GM18951 (cell line): ENCODE data around the gene SMIM29.

Source experiments
- POLR2A ChIP-seq: IDR thresholded peaks from 4 replicates; pipeline ENCODE4 v1.6.1; 2011; ENCODE audit warnings: mild to moderate bottlenecking; ENCODE audit not compliant: insufficient read length, insufficient read depth; ENCODE audit errors: extremely low read depth
- in situ Hi-C: fragments of 300-500 bp; cut with MboI; formaldehyde crosslinking; loops from one replicate; pipeline ENCODE4 v1.12.0; 2022; ENCODE audit warnings: low sequenced_read_pairs, mixed read lengths, inconsistent platforms; ENCODE audit not compliant: unreplicated experiment

The SMIM29 gene

DNA sequence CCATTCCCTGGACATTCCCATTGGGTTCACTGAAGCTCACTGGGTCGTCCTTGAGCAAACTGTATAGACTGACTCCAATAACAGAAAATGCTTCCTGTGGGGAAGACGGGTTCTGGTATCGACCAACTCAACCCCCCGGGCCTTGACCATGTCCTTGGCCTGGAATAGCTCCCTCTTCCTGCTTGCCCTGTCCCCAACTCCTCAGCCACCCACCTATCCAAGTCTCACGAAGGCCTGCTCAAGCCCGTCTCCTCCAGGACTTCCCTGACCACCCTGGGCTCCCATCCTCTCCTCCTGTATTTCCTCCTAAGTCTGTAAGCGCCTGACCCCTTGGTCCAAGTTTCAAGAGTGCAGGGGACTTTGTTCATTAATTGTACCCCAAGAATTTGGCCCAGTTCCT is 14.9 kb downstream of the SMIM29 start:
- TF ChIP-seq POLR2A = no peak

GRCh38 chr6:34232901-34233300 is 15.9 kb downstream of the SMIM29 start:
- in situ Hi-C loops = no loop called here
- TF ChIP-seq POLR2A = no peak

More for the DNA sequence above, 14.9 kb downstream of the SMIM29 start:
- in situ Hi-C loops = no loop called here

DNA sequence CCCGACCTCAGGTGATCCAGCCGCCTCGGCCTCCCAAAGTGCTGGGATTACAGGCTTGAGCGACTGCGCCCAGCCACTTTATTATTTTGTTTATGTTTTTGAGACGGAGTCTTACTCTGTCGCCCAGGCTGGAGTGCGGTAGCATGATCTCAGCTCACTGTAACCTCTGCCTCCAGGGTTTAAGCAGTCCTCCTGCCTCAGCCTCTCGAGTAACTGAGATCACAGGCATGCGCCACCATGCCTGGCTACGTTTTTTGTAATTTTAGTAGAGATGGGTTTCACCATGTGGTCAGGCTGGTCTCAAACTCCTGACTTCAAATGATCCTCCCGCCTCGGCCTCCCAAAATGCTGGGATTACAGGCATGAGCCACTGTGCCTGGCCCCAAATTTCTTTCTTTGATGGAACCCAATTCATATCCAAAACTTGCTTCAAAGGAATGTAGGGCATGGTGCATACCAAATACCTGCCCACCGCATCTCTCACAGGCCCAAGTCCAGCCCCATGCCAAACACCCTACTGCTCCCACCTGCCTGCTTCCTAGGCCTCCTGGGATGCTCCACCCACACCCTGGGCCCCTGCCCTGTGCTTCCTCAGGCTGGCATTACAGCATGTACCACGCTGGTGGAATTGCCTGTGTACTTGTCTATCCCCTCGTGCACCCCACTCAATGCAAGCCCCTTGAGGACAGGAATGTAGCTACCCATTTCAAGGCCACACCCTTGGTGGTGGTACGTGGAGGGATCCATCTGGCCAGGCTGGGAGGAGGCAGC is 17.1 kb downstream of the SMIM29 start:
- in situ Hi-C loops = no loop called here
- no peak for TF ChIP-seq POLR2A

- in situ Hi-C loops = no loop called here
- no peak for TF ChIP-seq POLR2A
These were observed 18.0 kb downstream of the SMIM29 start for GRCh38 chr6:34230653-34231371.

- TF ChIP-seq POLR2A = no peak
- in situ Hi-C loops = no loop called here
These were observed 18.9 kb downstream of the SMIM29 start for GRCh38 chr6:34229877-34230276.

DNA sequence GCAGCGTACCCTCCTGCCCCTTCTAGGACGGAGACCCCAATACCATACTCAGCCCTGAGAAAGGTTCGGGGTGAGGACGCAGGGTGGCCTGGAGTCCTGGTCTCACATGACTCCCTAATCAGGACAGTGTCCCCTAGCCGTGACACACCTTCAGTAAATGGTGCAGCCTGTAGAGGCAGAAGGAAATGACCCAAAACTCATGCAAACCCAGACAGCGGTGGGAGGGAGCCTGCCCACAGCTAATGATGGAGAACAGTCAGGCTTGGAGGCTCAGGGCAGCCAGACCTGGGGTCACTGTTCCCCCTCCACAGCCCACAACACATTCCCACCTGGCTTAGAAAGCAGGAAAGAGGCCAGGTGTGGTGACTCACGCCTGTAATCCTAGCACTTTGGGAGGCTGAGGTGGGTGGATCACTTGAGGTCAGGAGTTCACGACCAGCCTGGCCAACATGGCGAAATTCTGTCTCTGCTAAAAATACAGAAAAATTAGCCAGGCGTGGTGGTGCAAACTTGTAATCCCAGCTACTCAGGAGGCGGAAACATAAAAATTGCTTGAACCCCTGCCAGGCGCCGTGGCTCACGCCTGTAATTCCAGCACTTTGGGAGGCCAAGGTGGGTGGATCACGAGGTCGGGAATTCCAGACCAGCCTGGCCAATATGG is 20.9 kb downstream of the SMIM29 start:
- no peak for TF ChIP-seq POLR2A
- in situ Hi-C loops = no loop called here

DNA sequence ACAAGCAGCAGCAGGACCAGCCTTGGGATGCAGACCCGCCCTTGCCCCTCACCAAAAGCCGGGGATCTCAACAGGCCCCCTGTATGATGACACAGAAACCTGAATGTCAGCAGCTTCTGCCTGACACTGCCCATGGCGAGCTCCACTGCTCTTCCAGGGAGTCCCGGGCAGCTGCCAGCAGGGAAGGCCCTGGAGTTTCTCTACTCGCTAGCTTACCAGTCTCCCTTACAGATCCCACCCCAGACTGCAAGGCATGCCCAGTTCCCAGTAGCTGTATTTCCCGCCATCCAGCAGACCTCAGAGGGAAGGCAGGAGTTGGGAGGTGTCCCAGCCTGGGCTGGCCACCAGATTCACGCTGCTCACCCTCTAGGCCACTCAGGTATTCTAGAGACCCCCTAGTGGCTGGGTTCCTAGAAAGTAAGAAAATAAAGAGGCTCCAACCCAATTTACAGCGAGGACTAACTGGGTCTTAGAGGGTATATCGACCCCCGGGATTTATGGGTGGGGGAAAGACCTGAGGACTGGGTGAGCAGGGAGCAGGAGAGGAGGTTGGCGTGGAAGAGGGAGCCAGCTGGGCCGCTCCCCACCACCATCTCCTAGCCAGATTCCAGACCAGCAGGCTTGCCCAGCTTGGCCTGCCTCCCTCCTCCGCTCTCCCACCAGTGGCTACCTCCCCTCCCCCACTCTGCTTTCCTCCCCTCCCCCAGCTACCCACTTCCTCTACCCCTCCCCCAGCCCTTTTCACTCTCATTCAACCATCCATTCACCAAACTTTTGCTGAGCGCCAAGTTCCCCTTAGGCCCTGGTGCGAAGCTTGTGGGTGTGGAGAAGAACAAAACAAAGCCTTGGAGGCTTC is 21.8 kb downstream of the SMIM29 start:
- no peak for TF ChIP-seq POLR2A
- in situ Hi-C loops = no loop called here

- TF ChIP-seq POLR2A = no peak
- in situ Hi-C loops = no loop called here
These were observed 22.7 kb downstream of the SMIM29 start for GRCh38 chr6:34226066-34226465.

DNA sequence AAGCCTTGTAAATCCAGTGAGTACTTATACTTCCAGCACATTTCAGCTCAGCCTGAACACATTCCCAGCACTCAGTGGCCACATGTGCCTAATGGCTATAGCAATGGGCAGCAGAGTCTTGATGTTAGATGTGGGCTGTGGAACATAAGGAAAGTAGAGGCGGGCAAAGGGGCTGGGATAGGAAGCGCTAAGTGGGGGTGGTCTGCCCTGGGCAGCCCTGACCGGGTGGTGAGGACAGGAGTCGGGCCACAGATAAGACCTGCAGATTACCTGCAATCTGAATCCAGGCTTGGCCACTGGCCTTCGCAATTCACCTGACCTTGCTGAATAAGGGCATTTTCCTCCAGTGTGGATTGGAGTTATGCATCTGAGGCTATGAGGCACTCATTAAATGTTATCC is 23.3 kb downstream of the SMIM29 start:
- no peak for TF ChIP-seq POLR2A
- in situ Hi-C loops = no loop called here

- TF ChIP-seq POLR2A = peak; percentile 56
- in situ Hi-C loops = no loop called here
These were observed 24.6 kb downstream of the SMIM29 start for GRCh38 chr6:34223956-34224940.

DNA sequence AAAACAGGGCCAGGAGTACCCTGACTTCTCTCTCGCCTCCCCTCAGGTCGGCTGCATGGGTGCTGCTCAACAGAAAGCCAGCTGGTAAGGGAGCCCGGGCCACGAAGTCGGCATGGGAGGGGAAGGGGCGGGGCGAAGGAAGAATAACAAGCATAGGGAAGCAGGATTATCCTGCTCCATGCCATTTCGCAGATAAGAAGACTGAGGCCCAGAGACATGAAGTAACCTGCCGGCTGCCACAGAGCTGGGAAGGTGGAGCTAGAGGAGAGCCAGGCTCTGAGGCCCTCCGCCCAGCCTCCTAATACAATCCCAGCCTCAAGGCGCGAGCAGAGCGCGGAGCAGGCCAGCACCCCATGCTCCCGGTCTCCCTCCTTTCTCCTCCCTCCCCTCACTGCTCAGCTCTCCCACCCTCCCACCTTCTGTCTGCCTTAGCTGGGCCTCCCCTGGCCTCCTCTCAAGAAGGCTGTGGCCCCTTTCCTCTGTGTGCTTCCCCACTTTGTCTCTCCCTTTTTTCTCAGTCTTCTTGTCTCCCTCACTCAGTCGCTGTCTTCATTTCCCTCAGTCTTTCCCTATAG is 25.3 kb downstream of the SMIM29 start:
- TF ChIP-seq POLR2A = no peak

More for the DNA sequence above, 25.3 kb downstream of the SMIM29 start:
- in situ Hi-C loops = no loop called here
